ENCODE data around the gene DLX1. TPM values are rescaled to one million over a fixed set of nuclear protein-coding genes. Genes with fewer than 3 reads are reported as not detected.
A peak's percentile ranks its signal among the peaks of the same experiment; 100 is the strongest.

DLX1 gene
- total and polyA plus RNA-seq, 9 of the 15 experiments (the other 6 are each of a cell fraction or from before 2014, with no cell fraction given), result 1.9 to 26.2 (median 9.6) TPM

DNA sequence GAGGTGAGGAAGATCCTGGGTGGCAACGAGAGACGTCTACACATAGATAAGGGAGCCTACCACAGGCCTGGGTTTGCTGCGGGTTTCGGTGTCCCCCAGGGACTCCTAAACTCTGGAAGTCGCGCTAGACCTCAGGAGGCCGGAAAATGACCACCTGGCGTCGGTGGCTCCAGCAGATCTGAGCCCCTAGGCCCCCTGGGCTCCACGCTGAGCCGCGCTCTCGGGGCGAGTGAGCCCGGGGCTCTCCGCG, 987 bp upstream of the DLX1 start (continued):
- TF ChIP-seq, protein P1, sequence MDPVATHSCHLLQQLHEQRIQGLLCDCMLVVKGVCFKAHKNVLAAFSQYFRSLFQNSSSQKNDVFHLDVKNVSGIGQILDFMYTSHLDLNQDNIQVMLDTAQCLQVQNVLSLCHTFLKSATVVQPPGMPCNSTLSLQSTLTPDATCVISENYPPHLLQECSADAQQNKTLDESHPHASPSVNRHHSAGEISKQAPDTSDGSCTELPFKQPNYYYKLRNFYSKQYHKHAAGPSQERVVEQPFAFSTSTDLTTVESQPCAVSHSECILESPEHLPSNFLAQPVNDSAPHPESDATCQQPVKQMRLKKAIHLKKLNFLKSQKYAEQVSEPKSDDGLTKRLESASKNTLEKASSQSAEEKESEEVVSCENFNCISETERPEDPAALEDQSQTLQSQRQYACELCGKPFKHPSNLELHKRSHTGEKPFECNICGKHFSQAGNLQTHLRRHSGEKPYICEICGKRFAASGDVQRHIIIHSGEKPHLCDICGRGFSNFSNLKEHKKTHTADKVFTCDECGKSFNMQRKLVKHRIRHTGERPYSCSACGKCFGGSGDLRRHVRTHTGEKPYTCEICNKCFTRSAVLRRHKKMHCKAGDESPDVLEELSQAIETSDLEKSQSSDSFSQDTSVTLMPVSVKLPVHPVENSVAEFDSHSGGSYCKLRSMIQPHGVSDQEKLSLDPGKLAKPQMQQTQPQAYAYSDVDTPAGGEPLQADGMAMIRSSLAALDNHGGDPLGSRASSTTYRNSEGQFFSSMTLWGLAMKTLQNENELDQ (CRISPR knock-in tag; IDR thresholded peaks at IDR 0.05; ENCODE audit: borderline replicate concordance), result no peak
- TF ChIP-seq, protein P2, sequence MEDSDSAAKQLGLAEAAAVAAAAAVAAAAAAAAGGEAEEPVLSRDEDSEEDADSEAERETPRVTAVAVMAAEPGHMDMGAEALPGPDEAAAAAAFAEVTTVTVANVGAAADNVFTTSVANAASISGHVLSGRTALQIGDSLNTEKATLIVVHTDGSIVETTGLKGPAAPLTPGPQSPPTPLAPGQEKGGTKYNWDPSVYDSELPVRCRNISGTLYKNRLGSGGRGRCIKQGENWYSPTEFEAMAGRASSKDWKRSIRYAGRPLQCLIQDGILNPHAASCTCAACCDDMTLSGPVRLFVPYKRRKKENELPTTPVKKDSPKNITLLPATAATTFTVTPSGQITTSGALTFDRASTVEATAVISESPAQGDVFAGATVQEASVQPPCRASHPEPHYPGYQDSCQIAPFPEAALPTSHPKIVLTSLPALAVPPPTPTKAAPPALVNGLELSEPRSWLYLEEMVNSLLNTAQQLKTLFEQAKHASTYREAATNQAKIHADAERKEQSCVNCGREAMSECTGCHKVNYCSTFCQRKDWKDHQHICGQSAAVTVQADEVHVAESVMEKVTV (CRISPR knock-in tag; IDR thresholded peaks at IDR 0.05), result 0 out of 2 replicates have a peak, but pooled peaks have one; percentile 39
- TF ChIP-seq RFX5 (IDR thresholded peaks at IDR 0.05; ENCODE audit: low read depth, low read length) (peak; percentile 90), CSDE1 (IDR thresholded peaks at IDR 0.05) (0 out of 4 replicates have a peak, but pooled peaks of 1 of the 2 experiments have one; percentile 2), ZNF24 (IDR thresholded peaks at IDR 0.05) (no peak), MCM7 (IDR thresholded peaks at IDR 0.05) (no peak), ATF1 (CRISPR knock-in tag; IDR thresholded peaks at IDR 0.05) (no peak), ATF1 (tag; IDR thresholded peaks at IDR 0.05) (peak; percentile 74), GATAD2A (IDR thresholded peaks at IDR 0.05) (0 out of 2 replicates have a peak, but pooled peaks have one; percentile 9), NFXL1 (CRISPR knock-in tag; IDR thresholded peaks at IDR 0.05) (no peak), ARHGAP35 (IDR thresholded peaks at IDR 0.05; ENCODE audit: partially characterized antibody) (no peak), TAF15 (IDR thresholded peaks at IDR 0.05; ENCODE audit: low read depth, low read length) (0 out of 2 replicates have a peak, but pooled peaks have one; percentile 27), TBL1XR1 (IDR thresholded peaks at IDR 0.05; ENCODE audit: low read length in 2 of 2) (0 out of 4 replicates have a peak, but pooled peaks of 1 of the 2 experiments have one; percentile 53), DACH1 (IDR thresholded peaks at IDR 0.05; ENCODE audit: partially characterized antibody) (no peak), LARP7 (IDR thresholded peaks at IDR 0.05) (no peak), PTBP1 (IDR thresholded peaks at IDR 0.05; ENCODE audit: low read depth, low read length) (0 out of 2 replicates have a peak, but pooled peaks have one; percentile 51), HNRNPUL1 (IDR thresholded peaks at IDR 0.05; ENCODE audit: low read length) (no peak), KDM1A (IDR thresholded peaks at IDR 0.05) (no peak), SMARCA4 (IDR thresholded peaks at IDR 0.05) (no peak), ZNF436 (CRISPR knock-in tag; IDR thresholded peaks at IDR 0.05) (no peak), COPS2 (conservative IDR thresholded peaks at IDR 0.05) (no peak), ERF (CRISPR knock-in tag; IDR thresholded peaks at IDR 0.05) (no peak)
- TF ChIP-seq, protein P3, sequence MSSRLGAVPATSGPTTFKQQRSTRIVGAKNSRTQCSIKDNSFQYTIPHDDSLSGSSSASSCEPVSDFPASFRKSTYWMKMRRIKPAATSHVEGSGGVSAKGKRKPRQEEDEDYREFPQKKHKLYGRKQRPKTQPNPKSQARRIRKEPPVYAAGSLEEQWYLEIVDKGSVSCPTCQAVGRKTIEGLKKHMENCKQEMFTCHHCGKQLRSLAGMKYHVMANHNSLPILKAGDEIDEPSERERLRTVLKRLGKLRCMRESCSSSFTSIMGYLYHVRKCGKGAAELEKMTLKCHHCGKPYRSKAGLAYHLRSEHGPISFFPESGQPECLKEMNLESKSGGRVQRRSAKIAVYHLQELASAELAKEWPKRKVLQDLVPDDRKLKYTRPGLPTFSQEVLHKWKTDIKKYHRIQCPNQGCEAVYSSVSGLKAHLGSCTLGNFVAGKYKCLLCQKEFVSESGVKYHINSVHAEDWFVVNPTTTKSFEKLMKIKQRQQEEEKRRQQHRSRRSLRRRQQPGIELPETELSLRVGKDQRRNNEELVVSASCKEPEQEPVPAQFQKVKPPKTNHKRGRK (tag; IDR thresholded peaks at IDR 0.05), result no peak
- TF ChIP-seq, protein P4, sequence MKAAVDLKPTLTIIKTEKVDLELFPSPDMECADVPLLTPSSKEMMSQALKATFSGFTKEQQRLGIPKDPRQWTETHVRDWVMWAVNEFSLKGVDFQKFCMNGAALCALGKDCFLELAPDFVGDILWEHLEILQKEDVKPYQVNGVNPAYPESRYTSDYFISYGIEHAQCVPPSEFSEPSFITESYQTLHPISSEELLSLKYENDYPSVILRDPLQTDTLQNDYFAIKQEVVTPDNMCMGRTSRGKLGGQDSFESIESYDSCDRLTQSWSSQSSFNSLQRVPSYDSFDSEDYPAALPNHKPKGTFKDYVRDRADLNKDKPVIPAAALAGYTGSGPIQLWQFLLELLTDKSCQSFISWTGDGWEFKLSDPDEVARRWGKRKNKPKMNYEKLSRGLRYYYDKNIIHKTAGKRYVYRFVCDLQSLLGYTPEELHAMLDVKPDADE (conservative IDR thresholded peaks at IDR 0.05; ENCODE audit: control insufficient read depth, low read depth, low read length), result no peak
- TF ChIP-seq, protein P5, sequence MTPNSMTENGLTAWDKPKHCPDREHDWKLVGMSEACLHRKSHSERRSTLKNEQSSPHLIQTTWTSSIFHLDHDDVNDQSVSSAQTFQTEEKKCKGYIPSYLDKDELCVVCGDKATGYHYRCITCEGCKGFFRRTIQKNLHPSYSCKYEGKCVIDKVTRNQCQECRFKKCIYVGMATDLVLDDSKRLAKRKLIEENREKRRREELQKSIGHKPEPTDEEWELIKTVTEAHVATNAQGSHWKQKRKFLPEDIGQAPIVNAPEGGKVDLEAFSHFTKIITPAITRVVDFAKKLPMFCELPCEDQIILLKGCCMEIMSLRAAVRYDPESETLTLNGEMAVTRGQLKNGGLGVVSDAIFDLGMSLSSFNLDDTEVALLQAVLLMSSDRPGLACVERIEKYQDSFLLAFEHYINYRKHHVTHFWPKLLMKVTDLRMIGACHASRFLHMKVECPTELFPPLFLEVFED (CRISPR knock-in tag; conservative IDR thresholded peaks at IDR 0.05), result no peak

All from K562 (cell line).